GM19023 (cell line): ENCODE results near the gene RBBP6.
"Not testable (repeated sequence)": the region's sequence is repeated elsewhere in the genome, so short reads cannot be mapped to it uniquely, and the experiment has no call there.

Experiments
- ATAC-seq: cut with Tn5 transposase; IDR thresholded peaks from one replicate; pipeline ENCODE4 v1.9.1; 2021; ENCODE audit warnings: mild to moderate bottlenecking, moderate library complexity; ENCODE audit not compliant: unreplicated experiment

RBBP6 gene

GRCh38 chr16:24539295-24539849 is at the start of gene RBBP6:
Gene RBBP6 (plus strand): TSS chr16:24539566. CDS start chr16:24540627, 1,061 bp downstream.
- peak; percentile 91 for ATAC-seq

GRCh38 chr16:24490866-24491265 is 48.5 kb upstream of the RBBP6 start:
- no peak for ATAC-seq

GRCh38 chr16:24491731-24492130 is 47.6 kb upstream of the RBBP6 start:
- no peak for ATAC-seq

- no peak for ATAC-seq
Observed at GRCh38 chr16:24493821-24494220, 45.5 kb upstream of the RBBP6 start.

GRCh38 chr16:24495207-24495606 is 44.2 kb upstream of the RBBP6 start:
- ATAC-seq: not testable (repeated sequence)

GRCh38 chr16:24497440-24497839 is 41.9 kb upstream of the RBBP6 start:
- ATAC-seq: no peak

GRCh38 chr16:24499193-24499814 is 40.1 kb upstream of the RBBP6 start:
- no peak for ATAC-seq

GRCh38 chr16:24504472-24505345 is 34.7 kb upstream of the RBBP6 start:
- no peak for ATAC-seq

- no peak for ATAC-seq
Observed at GRCh38 chr16:24505959-24506358, 33.4 kb upstream of the RBBP6 start.

GRCh38 chr16:24507959-24508480 is 31.3 kb upstream of the RBBP6 start:
- no peak for ATAC-seq

GRCh38 chr16:24508614-24509013 is 30.8 kb upstream of the RBBP6 start:
- ATAC-seq: no peak

- ATAC-seq: no peak
Observed at GRCh38 chr16:24509536-24509935, 29.8 kb upstream of the RBBP6 start.

GRCh38 chr16:24511174-24511573 is 28.2 kb upstream of the RBBP6 start:
- no peak for ATAC-seq

GRCh38 chr16:24511792-24512191 is 27.6 kb upstream of the RBBP6 start:
- no peak for ATAC-seq

GRCh38 chr16:24514096-24514495 is 25.3 kb upstream of the RBBP6 start:
- no peak for ATAC-seq

GRCh38 chr16:24515186-24515585 is 24.2 kb upstream of the RBBP6 start:
- ATAC-seq: no peak

- no peak for ATAC-seq
Observed at GRCh38 chr16:24516900-24517669, 22.3 kb upstream of the RBBP6 start.

- ATAC-seq: no peak
Observed at GRCh38 chr16:24518498-24518897, 20.9 kb upstream of the RBBP6 start.

GRCh38 chr16:24520983-24521382 is 18.4 kb upstream of the RBBP6 start:
- ATAC-seq: no peak

GRCh38 chr16:24522751-24523150 is 16.6 kb upstream of the RBBP6 start:
- no peak for ATAC-seq

- no peak for ATAC-seq
Observed at GRCh38 chr16:24523569-24523968, 15.8 kb upstream of the RBBP6 start.
